ENCODE results near the gene PATJ.
"Not testable (repeated sequence)": the region's sequence is repeated elsewhere in the genome, so short reads cannot be mapped to it uniquely, and the experiment has no call there.

Gene PATJ

DNA sequence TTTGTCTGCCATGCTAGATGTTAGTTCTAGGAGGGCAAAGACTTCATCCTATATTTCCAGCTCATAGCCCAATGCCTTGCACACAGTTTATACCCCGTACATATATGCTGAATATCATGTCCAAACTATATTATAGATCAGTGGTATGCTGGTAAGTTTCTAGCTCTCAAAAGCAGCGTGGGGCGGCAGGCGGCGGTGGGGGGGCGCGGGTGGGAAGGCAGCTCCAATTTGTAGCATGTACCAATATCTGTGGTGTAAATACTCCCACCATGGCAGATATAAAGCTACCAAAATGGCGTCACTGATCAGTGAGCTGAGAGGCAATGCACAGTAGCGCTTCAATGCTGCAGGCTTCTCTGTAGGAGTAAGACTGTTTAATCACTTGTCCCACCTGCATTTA, 77.1 kb downstream of the PATJ start:
- no peak for DNase-seq

DNA sequence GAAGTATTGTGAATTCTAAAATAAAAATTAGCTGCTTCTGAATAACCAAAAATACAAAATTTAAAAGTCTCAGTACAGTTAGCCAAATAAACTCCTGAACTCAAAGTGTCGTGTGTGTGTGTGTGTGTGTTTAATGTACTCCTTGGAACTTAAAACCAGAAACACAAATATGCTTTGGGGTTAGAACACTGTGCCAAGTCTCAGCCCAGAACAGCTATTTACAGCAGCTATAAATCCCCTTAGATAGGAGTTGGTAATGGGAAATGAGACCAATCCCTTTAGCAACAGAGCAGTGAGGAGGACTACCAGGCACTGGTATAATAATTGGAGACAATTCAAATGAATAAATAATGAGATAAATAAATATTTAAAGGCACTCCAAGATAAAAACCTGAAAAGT, 83.1 kb downstream of the PATJ start:
- no peak for DNase-seq

DNA sequence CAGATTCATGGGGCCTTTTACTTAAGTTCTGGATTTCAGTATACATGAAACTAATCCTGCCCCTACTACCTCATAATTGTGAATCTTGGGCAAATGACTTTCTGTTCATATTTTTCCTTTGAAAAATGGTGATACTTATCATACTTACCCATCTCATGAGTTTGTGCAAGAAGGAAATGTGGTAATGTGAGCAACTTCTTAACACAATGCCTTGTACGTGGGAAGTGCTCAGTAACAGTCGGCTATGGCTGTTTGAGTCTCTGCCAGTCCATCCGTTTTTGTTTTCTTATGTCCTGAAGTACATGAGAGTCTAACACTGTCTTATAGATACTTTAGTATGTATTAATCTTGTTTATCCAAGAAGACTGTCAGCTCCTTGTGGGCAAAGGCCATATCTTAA, 86.5 kb downstream of the PATJ start:
- DNase-seq, result no peak

DNA sequence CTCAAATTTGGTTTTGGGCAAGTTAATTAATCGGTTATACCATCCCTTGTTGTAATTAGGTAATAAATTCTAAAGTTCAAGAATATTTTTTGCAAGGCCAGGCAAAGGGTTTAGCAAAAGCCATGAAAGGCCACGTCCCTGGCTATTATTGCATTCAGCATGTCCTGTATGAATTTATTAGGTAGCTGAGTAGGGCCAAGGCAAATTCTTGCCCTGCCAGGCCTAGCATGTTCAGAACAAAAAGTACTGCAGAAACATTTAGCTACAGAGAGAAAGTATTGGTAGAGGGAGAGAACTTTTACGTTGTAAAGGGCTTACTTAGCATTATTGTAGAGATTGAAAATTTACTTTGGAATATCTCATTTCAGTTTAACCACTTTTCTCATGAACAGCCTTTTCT, 94.4 kb downstream of the PATJ start:
- DNase-seq, result no peak

DNA sequence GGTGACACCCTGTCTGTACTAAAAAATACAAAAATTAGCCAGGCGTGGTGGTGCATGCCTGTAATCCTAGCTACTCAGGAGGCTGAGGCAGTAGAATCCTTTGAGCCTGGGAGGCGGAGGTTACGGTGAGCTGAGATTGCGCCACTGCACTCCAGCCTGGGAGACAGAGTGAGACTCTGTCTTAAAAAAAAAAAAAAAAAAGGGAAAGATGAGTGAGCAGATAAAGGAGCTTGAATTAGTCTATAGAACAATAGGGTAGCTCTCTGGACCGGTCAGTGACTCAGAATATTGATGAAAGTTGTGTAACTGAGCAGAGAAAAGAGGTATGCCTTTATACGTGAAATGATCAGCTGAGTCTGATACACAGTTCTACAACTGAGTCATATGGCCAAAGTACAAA, 95.3 kb downstream of the PATJ start:
- DNase-seq, result not testable (repeated sequence)

DNA sequence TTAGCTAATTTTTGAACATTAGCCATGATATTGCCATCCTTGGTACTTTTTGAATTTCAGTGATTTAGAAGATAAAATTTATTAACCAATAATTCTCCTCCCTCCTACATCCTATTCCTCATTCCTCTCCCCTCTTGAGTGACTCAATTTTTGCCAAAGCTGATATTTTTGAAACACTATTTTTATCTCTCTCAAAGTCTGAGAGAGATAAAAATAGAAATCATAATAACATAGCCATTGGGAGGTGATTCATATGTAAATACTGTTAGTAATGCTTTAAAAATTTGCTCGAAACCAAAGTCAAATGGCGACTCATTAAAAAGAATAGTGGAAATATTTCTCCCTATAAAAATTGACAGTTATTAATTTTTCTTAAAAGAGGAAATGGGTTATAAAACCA, 97.4 kb downstream of the PATJ start:
- no peak for DNase-seq

DNA sequence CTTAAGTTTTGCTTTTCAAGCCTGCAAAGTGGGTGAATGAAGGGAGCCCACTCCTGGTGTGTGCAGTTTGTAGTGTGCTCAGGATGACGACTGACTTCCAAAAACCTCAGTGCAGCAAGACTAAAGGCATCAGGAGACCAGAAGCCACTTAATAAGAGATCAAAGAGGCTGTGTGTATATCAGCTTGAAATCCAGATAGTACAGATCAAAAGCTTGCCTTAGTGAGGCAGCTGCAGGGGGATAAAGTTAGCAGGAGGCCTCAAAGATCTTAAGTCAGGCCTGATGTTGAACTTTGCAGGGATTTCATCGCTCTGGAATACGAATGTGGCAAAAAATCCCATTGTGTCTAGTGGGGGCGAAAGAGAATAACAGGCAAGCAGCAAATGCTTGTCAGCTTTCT, 99.8 kb downstream of the PATJ start:
- no peak for DNase-seq

DNA sequence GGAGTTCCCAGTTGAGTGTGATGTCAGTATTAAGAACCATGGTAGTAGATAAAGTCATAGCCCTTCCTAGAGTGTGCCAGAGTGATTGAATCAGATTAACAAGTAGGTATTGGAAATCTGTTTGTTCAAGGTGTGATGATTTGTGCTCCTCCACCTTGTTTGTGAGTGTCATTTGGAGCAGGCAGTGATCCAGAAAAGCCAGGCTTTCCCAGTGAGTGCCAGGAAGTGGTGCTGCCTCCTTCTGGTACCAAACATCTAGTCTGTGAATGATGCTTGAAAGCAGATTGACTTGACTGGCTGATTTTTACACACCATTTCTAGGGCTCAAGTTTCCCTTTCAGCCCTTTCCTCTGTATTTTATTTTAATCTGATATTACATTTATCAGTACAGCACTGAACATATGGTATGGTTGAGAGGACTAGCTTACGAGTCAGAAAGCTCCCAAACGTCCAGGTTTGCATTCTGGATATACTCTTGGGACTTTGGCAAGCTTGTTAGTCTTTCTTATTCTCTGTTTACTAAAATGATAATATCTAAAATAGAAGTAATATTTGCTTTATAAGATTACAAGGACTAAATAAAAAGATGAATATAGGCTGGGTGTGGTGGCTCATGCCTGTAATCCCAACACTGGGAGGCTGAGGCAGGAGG, 100.7 kb downstream of the PATJ start:
- DNase-seq, result no peak

DNA sequence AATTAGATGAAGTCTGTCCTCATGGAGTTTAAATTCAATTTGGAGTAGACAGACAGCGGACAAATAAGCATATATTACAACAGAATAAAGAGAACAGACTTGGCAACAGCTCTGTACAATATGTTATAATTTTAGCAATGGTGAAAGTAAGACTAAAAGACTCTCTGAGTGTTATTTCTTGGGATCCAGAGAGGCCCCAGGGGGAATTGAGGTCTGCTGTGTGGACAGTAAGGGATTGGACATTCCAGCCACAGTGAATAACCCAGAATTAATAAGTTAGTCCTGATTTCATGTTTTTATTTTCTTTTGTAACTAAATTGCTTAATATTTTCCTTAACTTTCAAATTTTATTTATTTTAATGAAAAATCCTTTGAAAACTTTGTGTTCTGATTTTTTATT, 101.7 kb downstream of the PATJ start:
- DNase-seq, result no peak

DNA sequence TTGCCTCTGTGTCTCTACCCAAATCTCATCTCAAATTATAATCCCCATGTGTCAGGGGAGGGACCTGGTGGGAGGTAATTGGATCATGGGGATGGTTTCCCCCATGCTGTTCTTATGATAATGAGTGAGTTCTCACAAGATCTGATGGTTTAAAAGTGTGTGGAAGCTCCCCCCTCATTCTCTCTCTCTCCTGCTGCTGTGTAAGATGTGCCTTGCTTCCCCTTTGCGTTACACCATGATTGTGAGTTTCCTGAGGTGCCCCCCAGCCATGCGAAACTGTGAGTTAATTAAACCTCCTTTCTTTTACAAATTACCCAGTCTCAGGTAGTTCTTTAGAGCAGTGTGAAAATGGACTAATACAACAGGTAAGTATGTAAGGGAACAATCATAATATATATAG, 102.4 kb downstream of the PATJ start:
- not testable (repeated sequence) for DNase-seq

DNA sequence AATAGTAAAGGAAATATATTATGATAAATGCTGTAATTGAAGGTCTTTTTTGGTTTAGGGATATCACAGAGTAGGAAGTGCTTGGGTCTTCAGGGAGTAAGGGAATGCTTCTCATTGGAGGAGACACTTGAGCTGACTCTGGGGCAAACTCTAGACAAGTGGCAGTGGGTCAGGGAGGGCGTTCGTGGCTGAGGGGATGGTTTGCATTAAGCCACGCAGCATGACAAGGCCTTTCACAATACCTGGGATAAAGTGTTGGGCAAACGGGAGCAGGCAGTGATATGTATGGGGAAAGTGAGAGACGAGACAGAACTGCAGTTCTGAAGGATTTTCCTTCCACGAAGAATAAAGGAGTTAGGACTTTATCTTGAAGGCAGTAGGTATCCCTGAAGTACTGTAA, 109.0 kb downstream of the PATJ start:
- DNase-seq, result no peak

DNA sequence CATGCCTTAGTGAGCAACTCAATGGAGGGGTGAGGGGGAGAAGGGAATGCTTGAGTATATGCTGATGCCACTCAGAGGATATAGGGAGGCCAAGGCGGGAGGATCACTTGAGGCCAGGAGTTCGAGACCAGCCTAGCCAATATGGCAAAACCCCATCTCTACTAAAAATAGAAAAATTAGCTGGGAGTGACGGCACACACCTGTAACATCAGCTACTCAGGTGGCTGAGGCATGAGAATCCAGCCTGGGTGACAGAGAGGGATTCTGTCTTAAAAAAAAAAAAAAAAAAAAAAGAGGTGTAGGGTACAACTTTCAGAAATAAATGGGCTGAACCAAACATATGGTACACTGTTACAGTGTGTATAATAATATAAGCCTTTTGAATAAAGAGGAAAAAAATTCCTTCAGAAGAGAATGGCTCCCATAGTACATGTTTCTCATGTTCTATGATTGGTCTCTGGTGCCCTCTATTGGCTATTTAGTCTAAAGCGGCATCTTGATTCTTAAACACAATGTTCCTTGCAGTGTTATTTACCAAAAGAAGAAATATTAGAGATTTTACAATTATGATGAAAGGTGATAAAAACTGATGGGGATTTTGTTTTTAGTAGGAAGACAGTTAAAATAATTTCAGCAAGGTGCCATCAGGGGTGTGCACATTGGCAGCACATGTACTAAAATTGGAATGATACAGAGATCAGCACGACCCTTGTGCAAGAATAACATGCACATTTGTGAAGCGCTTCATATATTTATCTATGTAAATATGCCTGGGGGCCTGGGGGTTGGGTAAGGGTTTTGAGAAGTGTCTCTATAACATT, 109.8 kb downstream of the PATJ start:
- DNase-seq, result no peak

DNA sequence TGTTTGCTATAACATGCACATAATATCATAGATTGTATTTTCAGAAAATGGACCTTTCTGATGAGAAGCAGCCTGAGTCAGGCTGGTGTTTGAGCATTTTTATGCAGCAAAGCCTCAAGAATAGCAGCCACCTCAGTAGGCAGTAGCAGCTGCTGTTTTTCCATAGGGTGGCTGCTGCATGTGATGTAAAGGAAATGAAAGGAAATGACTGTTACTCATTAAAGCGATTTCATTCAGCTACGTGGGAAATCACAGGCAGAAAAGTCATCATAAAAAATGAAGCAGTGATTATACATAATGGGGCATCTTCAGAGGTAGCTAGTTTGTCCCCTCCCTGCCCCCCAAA, 110.4 kb downstream of the PATJ start:
- no peak for DNase-seq

DNA sequence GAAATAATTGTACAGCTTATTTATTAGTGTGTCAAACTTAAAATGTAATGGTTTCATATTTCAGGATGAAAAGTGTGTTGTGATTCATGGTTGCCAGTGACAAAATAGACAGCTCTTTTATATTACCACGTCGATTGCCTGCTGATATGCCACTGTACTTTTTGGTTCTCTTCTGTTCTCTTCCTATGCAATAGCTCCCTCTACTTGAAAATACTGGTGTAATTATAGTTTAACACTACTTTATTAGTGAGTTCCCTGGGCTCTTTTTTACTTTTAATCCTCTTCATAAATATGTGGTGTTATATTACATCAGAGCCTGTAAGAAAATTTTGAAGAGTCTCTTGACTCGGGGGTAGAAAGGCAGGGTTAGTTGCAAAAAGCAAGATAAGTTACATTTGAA, 111.3 kb downstream of the PATJ start:
- no peak for DNase-seq

DNA sequence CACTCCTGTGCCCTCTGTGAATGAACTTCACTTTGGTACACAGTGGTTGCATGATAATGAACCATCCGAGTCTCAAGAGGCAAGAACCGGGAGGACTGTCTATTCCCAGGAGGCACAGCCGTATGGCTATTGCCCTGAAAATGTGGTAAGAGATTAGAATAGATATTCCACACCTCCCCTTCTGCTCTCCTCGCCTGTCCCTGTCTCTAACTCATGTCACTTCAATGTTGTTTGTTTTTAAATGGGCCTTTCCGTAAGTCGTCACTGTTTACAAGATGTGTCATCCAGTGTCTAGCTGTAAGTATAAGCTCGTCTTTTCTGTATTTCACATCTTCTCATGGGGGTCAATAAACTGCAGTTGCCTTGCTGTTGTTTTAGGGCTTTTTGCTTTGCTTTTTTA, 122.2 kb downstream of the PATJ start:
- DNase-seq, result no peak

DNA sequence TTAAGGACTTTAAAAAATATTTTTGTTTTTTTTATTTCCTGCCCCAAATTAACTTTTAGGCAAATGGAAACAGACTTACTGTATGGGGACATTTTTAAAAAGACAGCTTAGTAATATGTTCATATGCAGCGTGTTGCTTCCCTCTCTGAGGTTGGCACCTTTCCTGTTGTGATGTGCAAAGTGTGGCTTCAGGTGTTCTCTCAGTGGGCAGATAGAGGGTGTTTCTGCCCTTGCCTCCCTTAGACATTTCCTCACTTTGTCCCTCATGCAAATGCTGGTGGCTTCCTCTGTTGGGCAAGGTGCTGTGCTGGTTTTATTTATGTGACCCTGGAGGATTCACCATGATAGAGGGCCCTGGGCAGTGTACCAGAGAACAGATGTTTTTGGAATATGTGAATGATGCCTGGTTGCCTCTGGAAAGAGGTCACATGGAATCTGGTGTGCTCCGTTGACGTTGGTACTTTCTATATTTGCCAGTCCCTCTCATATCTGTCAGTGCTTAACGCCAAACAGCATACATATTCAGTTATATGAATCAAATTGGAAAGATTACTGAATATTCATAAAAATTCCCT, 123.5 kb downstream of the PATJ start:
- DNase-seq, result no peak

DNA sequence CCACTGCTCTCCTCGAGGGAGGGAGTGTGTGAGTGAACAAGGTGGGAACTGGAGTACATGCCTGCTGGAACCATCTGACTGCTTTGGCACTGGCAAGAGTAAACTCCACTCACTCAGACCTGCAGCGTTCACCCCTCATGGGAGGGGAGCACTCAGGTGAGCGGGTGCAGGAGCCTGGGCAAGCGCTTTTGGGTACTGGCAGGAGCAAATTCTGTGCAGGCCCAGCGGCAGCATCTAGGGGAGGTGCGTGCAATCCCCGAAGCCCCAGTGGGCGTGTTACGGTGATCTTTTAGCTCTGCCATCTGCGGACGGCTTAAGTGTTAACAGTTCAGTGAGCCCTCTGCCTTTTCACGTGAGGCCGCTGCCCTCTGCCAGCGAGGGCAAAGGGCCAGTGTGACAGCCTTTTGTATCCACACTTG, 127.4 kb downstream of the PATJ start:
- no peak for DNase-seq

DNA sequence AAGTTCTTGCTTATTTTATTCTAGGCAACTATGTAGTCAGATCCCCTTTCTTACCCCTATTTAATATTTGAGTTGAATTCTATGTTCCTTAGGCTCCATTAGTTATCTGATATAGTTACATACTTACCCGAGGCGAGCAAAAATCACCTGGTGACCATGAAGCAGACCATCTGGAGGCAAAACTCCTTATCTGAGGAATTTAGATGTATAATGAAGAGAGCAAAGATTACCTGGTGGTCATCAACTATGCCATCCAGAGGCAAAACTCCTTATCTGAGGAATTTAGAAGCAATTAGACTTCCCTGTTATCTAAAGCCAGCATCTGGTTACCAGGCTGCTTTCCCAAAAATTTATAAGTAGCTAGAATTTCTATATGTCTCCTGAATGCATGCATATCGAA, 129.9 kb downstream of the PATJ start:
- no peak for DNase-seq

DNA sequence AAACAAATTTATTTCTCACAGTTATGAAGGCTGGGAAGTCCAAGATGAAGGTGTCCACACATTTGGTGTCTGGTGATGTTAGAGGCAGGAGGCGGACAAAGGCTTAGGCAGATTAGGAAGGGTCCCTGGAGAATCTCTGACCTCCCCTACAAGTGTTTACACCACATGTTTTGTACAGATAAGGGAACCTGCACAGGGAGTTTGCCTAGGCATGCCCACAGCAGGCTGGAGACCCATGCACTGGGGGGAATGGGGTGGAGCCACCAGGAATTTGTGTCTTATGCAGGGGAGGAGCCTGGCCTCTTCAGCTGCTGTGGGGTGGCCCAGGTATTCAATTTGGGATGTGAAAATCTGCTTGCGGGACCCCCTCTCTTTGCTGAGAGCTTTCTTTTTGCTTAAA, 131.3 kb downstream of the PATJ start:
- DNase-seq, result no peak

DNA sequence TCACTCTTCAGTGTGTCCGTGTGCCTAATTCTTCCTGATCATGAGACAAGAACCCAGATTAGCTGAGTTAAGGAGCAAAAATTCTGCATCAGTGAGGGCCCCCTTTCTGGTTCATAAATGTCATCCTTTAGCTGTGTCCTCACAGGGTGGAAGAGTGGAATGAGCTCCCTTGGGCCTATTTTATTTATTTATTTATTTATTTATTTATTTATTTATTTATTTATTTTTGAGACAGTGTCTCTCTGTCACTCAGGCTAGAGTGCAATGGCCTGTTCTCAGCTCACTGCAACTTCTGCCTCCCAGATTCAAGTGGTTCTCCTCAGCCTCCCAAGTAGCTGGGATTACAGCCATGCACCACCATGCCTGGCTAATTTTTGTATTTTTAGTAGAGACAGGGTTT, 131.7 kb downstream of the PATJ start:
- no peak for DNase-seq

DNA sequence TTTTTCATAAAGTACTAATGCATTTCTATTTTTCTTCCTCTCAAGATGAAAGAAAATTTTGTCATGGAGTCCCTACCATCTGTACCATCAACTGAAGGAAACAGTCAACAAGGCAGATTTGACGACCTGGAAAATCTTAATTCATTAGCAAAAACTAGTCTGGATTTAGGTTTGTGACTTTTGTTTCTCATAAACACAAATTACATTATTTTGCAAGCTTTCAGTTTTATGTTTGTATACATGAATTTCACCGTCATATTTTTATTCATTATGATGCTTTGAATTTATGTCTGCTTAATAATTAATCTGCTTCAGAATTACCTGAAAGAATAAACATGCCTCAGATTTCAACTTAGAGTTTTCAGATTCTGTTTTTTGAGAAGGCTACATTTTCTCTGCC, 132.9 kb downstream of the PATJ start:
- DNase-seq, result no peak

DNA sequence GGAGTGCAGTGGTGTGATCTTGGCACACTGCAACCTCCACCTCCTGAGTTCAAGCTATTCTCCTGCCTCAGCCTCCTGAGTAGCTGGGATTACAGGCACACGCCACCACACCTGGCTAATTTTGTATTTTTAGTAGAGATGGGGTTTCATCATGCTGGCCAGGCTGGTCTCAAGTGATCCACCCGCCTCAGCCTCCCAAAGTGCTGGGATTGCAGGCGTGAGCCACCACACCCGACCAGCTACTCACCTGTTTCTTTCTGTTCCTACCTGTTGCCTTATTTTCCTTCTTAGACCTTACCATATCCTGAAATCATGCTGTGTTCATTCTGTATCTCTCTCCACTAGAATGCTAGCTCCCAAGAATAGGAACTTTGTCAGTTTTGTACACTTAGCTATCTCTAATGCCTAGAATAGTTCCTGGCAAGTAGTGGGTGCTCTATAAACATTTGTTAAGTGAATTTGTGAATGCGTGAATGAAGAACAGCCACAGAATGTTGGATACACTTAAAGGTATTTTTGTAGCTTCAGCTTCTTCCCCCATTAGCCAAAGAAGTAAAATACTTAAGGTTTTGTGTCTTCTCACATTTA, 137.7 kb downstream of the PATJ start:
- not testable (repeated sequence) for DNase-seq

DNA sequence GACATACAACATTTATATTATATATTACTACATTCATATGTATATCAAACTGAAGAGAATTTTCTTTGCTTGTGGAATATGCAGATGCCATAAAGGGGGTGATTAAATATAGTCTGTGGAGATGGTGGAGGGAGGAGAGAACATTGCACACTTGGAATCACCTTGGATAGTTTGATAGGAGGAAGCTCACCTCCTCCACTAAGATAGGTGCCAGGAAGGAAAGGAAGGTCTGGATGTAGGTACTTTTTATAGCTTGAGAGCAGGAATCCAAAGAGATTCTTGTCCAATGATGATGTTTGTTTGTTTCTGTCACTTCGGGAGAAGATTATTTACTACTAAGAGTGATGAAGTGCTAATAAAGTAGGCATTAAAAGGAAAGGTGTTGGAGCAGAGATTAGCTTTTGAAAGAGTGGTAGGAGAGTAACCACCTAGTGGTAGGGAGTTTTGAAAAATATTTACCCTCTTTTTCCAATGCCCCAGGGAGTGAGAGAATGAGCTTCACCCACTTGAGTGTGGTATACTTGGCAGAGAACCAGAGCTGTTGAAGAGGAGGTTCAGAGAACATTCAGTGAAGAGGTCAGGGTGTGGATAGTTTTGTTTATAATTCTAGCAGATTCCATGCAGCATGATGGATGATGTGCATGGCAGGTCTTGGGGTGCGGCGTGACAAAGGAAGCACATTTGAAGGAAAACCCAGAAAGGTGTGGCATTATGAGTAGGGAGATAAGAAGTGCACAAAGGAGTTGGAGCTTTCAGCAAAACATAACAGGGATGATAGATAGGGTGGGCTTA, 145.0 kb downstream of the PATJ start:
- no peak for DNase-seq

All from stimulated activated CD8-positive, alpha-beta memory T cell treated with anti-CD3 and anti-CD28 coated beads, Interleukin-4, amount 100 ng/mL, for 48 hours (primary cell).